GM10266 (cell line): ENCODE measurements around the gene IL1RL2.

Experiments used
- DNase-seq: peaks from one replicate; pipeline ENCODE4 v3.0.0; 2012; ENCODE audit errors: extremely low spot score
- TF ChIP-seq, protein P1 (sequence below): IDR thresholded peaks from 2 replicates; pipeline ENCODE4 v1.5.1; 2012; ENCODE audit warnings: mild to moderate bottlenecking, low read depth; ENCODE audit not compliant: control insufficient read depth, insufficient read depth; ENCODE audit errors: missing control alignments

IL1RL2 gene

GRCh38 chr2:102269200-102269524 lies 82.3 kb downstream of the IL1RL2 start:
- TF ChIP-seq, protein P1, sequence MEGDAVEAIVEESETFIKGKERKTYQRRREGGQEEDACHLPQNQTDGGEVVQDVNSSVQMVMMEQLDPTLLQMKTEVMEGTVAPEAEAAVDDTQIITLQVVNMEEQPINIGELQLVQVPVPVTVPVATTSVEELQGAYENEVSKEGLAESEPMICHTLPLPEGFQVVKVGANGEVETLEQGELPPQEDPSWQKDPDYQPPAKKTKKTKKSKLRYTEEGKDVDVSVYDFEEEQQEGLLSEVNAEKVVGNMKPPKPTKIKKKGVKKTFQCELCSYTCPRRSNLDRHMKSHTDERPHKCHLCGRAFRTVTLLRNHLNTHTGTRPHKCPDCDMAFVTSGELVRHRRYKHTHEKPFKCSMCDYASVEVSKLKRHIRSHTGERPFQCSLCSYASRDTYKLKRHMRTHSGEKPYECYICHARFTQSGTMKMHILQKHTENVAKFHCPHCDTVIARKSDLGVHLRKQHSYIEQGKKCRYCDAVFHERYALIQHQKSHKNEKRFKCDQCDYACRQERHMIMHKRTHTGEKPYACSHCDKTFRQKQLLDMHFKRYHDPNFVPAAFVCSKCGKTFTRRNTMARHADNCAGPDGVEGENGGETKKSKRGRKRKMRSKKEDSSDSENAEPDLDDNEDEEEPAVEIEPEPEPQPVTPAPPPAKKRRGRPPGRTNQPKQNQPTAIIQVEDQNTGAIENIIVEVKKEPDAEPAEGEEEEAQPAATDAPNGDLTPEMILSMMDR, result no peak
- DNase-seq, result no peak

DNA sequence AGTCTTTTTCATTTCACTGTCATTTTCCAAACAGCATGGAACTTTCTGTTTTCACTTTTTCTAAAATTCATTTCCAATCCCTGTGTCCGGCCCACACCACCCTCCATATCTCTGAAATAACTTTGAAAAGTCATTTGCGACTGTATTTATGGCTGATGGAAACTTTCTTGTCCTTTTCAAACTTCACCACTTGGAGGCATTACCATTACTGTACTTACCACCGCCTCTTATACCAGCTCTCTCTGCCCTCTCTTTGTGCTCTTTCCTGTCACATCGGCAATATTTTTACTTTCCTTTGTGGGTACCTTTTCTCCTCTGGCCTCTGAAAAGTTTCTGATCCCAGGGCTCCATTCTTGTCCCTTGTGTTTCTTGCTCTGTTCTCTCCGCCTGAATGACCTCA lies 85.0 kb downstream of the IL1RL2 start:
- DNase-seq, result no peak
- TF ChIP-seq, protein P1, result no peak

GRCh38 chr2:102273619-102274211 lies 86.9 kb downstream of the IL1RL2 start:
- no peak for DNase-seq
- TF ChIP-seq, protein P1, result no peak

GRCh38 chr2:102276549-102277201 lies 89.9 kb downstream of the IL1RL2 start:
- TF ChIP-seq, protein P1, result no peak
- DNase-seq, result no peak

DNA sequence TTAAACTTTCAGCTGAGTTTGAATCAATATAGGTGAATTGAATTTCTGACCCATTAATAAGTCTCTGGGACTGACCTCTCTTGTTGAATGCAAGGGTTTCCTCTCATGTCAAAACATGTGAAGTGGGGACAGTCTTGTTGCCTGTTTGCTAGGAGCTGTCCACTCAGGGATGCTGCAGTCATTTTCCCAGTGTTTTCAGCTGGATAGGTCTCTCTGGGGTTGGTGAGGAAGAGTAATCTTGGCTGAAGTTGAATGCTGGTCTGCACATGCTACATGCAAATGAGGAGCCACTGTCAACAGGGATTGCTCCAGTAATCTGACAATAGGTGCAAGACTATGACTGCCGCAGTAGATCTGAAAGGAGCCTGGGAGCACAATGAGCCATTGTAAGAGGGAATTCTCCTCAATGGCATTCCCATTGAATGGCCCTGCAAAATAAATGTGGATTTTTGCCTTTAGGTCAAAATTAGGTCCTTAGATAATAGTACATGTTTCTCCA lies 90.4 kb downstream of the IL1RL2 start:
- DNase-seq, result no peak
- TF ChIP-seq, protein P1, result no peak

GRCh38 chr2:102278720-102279390 lies 92.0 kb downstream of the IL1RL2 start:
- DNase-seq, result no peak
- TF ChIP-seq, protein P1, result no peak

DNA sequence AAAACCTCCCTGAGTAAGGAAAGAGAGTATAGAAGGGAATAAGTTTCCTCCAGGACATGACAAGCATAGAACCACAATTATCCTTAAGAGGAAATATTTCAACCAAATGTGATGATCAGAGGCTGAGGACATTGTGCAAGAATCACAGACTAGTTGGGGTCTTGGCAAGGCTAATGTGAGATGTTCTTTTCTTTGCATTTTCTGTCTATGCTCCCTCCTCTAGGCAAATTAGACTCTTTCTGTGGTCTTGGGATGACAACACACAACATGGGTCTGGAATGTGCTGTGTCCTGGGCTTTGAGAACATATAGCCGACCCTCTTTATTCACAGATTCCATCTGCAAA lies 92.5 kb downstream of the IL1RL2 start:
- TF ChIP-seq, protein P1, result no peak
- no peak for DNase-seq
